GM12891 (cell line): ENCODE results near the gene CNNM2.

Experiments
- POLR2A ChIP-seq: IDR thresholded peaks from 2 replicates; pipeline ENCODE4 v1.6.1; 2011; ENCODE audit warnings: low read depth, low read length, control low read depth
- POLR2AphosphoS5 ChIP-seq: IDR thresholded peaks from 2 replicates; pipeline ENCODE4 v1.6.1; 2011; ENCODE audit warnings: low read depth, low read length, control low read depth
- POU2F2 ChIP-seq: IDR thresholded peaks from 2 replicates; pipeline ENCODE4 v1.6.1; 2011; ENCODE audit warnings: low read depth, mild to moderate bottlenecking, control low read depth, low read length, moderate library complexity
- SPI1 ChIP-seq: IDR thresholded peaks from 2 replicates; pipeline ENCODE4 v1.6.1; 2011; ENCODE audit warnings: low read depth, low read length, control low read depth
- TAF1 ChIP-seq: IDR thresholded peaks from 2 replicates; pipeline ENCODE4 v1.6.1; 2011; ENCODE audit warnings: low read depth, low read length, control low read depth

DNA sequence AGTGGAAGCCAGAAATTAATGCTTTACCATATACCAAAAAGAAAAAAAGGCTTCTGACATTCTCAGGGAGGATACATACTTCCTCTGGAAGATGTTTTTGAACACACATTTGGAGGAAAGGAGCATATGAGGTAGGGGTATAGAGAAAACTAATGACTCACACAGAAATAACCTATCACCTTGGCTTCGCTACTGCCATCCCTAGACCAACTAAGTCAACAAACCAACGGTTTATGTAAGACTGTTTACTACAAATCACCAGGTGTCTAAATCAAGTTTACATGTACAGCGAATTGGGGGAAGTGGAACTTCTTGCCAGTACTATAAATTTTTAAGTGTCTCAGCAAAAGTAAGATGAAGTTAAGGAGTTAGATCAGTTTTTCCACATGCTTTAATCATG lies 178.0 kb downstream of the CNNM2 start:
- TF ChIP-seq POLR2A (no peak), POLR2AphosphoS5 (no peak), TAF1 (no peak), SPI1 (no peak), POU2F2 (no peak)
